Ramos (cell line): Measurements from ENCODE around the gene ZNF598.

Source experiments
- in situ Hi-C: fragments of 300-500 bp; cut with MboI; formaldehyde crosslinking; loops from one replicate; pipeline ENCODE4 v1.14.3; 2022; ENCODE audit warnings: low sequenced_read_pairs; ENCODE audit not compliant: unreplicated experiment

ZNF598 gene

GRCh38 chr16:1997494-1998359, 11.9 kb downstream of the ZNF598 start:
- in situ Hi-C loops: no loop called here

GRCh38 chr16:1993731-1994131, 15.9 kb downstream of the ZNF598 start:
- in situ Hi-C loops: no loop called here

GRCh38 chr16:1992704-1993317, 16.8 kb downstream of the ZNF598 start:
- in situ Hi-C loops: no loop called here

DNA sequence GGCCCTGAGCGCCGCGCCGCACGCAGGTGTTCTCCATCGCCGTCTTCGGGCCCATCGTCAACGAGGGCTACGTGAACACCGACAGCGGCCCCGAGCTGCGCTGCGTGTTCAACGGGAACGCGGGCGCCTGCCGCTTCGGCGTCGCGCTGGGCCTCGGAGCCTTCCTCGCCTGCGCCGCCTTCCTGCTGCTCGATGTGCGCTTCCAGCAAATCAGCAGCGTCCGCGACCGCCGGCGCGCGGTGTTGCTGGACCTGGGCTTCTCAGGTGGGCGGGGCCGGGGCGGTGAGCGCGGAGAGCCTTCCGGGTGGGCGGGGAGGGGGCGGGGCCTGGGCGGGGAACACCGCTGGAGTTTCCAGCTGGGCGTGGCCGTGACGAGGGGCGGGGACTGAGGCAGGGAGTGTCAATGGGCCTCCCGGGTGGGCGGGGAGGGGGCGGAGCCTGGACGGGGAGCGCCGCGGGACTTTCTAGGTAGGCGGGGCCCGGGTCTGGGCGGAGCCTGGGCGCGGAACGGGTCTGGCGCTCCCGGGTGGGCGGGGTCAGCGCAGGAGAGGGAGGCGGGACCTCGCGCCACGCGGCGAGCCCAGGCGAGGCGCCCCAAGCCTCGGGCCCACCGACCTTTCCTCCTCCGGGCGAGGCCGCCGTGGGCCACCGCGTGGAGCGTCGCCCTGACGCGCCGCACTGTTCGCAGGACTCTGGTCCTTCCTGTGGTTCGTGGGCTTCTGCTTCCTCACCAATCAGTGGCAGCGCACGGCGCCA, 17.5 kb downstream of the ZNF598 start:
- in situ Hi-C loops: no loop called here

- in situ Hi-C loops: no loop called here
These were observed 18.1 kb downstream of the ZNF598 start for GRCh38 chr16:1991588-1991947.

DNA sequence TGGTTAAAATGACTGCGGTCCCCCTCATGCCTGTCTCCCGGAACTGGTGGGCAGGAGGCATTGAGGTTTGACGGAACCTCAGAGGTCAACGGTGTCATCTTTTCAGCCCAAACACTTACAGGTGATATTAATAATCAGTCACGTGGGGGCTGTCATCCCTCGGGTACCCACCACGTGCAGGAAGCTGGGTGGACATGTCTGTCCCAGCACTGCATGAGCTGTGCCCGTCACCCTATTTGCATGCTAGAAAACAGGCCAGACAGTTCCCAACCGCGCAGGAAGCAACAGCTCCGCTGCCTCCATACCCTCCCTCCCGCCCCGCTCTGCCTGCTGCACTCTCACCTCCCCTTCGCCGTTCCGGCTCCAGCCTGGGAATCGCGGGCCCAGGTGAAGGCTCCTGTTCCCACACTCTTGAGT, 18.5 kb downstream of the ZNF598 start:
- in situ Hi-C loops: no loop called here

- in situ Hi-C loops: no loop called here
These were observed 19.1 kb downstream of the ZNF598 start for GRCh38 chr16:1990351-1991134.

GRCh38 chr16:1990101-1990350, 19.6 kb downstream of the ZNF598 start:
- in situ Hi-C loops: no loop called here

DNA sequence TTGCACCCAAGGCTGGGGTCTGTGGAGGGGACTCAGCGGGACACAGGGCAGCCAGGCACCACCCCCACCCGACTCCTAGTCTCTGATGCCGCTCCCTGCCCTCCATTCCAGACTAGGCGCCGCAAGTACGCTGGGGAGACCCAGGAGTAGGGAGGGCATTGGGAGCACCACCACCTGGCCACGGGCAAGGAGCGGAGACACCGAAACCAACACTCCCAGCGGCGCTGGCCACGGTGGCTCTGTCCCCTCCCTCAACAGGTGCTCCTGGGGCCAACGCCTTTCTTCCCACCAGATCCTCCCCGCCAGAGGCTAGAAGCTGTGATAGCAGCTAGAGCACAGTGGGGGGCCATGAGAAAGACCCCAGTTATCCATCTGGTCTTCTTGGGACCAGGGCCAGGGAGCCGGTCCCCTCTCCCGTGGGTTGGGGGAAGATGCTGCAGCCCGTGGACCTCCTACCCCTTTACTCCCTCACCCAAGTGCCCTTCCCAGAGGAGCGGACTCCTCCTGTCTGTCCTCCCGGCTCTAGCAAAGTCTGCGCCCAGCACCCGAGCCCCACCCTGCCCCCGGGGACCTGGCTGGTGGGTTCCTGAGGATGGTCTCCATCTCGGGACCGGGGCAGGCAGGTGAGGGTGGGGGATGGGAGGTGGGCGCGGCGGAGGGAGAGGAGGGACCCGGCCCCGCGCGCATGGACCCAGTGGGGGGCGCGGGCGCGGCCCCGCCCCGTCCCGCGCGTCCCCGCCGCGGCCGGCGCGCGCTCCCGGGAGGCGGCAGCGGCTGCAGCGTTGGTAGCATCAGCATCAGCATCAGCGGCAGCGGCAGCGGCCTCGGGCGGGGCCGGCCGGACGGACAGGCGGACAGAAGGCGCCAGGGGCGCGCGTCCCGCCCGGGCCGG, 20.2 kb downstream of the ZNF598 start, which contains the start of gene SYNGR3:
Gene SYNGR3 (plus strand): TSS at position 762 of the 892 bp plus-strand sequence. CDS start 133 bp downstream, outside the sequence.
- in situ Hi-C loops: no loop called here

DNA sequence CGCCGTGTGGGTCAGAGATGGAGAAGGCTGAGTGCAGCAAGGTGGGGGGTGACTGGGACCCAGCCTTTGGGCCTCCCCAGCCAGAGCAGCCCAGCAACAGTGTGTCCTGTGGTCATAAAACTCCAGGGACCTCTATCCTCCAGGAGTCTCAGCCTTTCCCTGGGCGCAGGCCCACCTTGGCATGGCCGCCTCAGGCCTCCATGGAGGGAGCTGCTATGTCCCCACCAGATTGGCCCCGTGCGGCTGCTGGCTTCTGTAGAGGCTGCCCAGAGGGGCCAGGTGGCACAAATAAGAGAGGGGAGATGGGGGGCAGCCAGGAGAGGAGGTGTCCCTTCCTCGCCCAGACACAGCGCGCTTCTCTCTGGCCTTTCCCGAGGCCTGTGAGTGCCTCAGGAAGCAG, 22.4 kb downstream of the ZNF598 start:
- in situ Hi-C loops: no loop called here

DNA sequence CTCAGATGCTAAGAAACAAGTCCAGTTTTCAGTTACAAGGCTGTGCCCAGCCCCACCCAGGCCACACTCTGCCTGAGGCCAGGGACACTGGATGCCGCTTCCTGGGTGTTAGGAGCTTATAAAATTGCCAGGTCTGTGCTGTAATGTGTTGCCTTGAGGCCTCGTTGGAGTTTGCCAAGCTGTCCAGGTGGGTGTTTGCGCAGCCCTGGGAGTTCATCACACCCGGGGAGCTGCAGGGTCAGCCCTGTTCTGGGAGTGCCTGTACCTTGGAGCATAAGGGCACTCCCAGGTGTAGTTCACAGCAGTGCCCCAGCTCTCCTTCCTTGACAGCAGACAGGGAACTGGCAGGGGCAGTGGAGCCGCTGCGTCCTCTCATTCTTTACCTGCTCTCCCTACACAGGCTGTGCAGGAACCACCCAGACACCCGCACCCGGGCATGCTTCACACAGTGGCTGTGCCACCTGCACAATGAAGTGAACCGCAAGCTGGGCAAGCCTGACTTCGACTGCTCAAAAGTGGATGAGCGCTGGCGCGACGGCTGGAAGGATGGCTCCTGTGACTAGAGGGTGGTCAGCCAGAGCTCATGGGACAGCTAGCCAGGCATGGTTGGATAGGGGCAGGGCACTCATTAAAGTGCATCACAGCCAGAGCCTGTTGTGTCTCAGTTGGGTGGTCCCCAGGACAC, 24.0 kb downstream of the ZNF598 start:
- in situ Hi-C loops: no loop called here

GRCh38 chr16:1984347-1985225, 25.0 kb downstream of the ZNF598 start:
- in situ Hi-C loops: no loop called here

GRCh38 chr16:1983544-1984346, 25.9 kb downstream of the ZNF598 start, which contains the start of gene GFER:
TSS of gene GFER (plus strand) at chr16:1984193. CDS start at chr16:1984219, 26 bp downstream.
- in situ Hi-C loops: no loop called here

DNA sequence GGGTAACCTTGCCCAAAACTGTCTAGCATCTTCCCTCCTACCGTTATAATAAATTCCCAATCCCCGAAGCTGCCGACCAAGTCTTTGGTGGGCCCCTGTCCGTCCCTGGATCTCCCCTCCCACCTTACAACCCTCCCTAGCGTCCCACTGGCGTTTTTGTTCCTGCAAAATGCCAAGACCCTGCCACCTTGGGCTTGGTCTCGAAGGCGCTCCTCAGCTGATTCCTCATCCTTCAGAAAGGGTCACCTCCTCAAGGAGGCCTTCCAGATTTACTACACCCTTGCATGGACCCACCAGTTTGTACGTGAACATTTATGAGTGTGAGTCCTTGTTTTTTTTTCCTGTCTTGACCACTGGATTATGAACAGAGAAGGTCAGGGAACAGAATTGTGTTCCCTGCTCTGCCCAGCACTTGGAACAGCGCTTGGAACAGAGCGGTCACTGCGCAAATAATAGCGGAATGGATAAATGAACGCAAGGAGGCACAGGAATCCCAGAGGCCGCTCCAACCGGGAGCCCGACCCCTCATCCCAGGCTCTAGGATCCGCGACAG, 26.6 kb downstream of the ZNF598 start:
- in situ Hi-C loops: no loop called here

DNA sequence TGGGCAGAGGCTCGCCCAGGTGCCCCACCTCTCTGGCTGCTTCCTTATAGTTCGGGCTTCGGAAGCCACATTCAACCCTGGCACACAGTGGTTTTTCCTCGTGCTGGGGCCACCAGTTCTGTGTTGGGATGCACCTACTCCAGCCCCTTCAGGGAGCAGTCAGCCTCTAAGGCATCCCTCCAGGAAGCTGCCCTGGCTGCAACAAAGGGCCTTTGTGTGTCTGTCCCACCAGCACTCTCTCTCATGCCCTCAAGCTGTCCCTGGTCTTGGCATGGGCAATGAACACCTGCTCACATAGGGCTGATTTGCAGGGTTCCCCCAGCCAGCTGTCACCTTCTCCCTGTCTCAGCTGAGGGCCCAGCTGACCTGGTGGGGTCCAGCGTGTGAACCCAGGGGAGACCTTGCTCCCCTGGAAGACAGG, 27.6 kb downstream of the ZNF598 start:
- in situ Hi-C loops: no loop called here

DNA sequence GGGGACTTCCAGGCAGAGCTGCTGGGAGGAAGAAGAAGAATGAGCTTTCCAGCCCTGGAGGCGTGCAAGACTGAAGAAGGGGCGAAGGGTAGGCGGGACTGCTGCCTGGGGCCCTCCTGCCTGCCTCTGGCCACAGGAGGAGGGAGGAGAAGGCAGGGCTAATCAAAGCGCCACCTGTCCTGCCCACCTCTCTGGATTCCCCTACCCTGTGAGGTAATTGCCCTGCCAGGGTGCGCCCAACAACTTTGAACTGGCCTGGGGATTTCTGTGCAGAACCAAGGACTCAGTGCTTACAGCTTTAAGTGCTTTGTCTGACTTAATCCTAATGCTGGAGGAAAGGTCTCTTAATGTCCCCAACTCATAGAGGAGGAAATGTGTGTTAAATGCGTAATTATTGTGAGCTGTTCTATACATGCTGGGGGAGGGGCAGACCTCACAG, 28.2 kb downstream of the ZNF598 start, which contains the start of gene NOXO1:
Gene NOXO1 (minus strand): TSS at position 72 of the 439 bp plus-strand sequence. CDS start 290 bp downstream, outside the sequence.
- in situ Hi-C loops: no loop called here

- in situ Hi-C loops: no loop called here
These were observed 28.9 kb downstream of the ZNF598 start for GRCh38 chr16:1980770-1981087.
